Hematopoietic multipotent progenitor cell treated with erythropoietin and hydrocortisone succinate and interleukin-3 and kit ligand, for 8 days (in vitro differentiated cells): ENCODE results near the gene BEGAIN.

ENCODE experiments used
- DNase-seq: peaks from one replicate; pipeline ENCODE4 v3.0.0-alpha.2; 2015

The BEGAIN gene

GRCh38 chr14:100615736-100616695, 28.8 kb upstream of the BEGAIN start:
- no peak for DNase-seq

DNA sequence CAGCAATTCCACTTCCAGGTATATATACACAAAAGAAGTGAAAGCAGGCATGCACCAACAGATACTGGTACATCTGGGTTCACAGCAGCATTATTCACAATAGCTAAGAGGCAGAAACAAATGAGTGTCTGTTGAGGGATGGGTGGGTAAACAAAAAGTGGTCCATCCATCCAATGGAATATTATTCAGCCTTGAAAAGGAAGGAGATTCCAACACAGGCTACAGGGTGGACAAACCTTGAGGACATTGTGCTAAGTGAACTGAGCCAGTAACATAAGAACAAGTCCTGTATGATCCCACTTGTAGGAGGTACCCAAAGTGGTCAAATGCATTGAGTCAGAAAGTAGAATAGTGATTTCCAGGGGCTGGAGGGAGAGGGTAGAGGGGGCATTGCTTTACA, 27.6 kb upstream of the BEGAIN start:
- no peak for DNase-seq

DNA sequence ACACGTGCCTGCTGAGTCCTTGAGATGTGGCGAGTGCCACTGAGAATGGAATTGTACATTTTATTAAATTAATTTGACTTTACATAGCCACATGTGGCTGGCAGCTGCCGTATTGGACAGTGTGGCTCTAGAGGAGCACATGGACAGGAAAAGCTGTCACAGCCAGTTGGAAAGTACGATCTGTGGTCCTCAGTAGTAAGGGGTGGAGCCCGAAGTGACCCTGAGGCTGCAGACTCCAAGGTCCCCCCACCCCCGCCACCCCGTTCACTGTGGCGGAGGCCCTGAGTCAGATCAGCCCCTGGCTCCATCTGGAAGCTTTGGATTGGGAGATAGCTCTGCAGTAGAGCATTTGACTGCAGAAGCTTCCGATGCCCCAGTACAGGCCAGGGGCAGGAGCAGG, 25.8 kb upstream of the BEGAIN start:
- DNase-seq = no peak

DNA sequence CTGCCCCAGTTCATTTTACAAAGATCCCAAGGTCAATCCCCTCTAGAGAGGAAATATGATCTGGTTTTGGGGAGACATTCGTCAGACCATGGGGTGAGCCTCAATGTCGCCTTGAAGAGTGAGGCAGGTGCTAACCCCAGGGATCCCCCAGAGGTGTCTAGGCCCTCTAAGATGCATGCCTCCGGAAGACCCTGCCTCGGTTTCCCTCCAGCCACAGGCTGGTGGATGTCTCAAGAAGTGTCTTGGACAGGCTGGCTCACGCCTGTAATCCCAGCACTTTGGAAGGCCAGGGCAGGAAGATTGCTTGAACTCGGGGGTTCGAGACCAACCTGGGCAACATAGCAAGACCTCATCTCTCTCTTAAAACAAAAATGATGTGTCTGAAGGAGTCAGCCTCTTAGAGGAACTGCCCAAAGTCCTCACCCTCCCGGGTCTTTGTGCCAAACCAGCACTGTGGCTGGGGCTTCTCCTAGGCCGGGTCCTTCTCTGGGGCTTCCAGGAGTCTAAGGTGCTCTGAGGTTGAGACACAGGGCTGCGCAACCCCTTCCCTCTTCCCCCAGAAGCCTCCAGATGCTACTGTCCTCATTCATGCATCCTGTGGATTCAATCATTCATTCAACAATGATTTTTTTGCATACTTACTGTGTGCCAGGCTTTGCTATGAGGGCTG, 24.7 kb upstream of the BEGAIN start:
- DNase-seq = no peak

GRCh38 chr14:100610511-100611217, 23.4 kb upstream of the BEGAIN start:
- DNase-seq = no peak

DNA sequence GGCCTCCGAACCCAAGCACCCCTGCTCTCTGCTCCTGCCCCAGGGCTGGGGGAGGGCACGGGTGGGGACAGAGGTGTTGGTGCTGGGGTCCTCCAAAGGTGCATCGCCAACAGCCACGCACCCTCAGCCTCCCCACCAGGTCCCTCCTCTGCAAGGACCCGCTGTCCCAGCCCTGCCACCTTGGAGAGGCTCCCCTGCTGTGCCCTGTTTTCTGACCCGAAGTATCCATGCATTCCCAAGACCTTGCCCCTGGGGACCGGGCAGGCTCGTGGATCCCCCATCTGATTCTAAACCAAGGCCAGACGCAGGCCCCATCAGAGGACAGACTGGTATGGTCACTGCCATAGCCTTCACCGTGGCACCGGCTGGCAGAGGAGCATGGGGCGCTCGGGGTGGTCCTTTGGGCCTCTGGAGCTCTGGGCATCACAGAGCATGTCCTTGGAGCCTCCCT, 22.7 kb upstream of the BEGAIN start:
- DNase-seq = no peak

GRCh38 chr14:100609331-100609870, 22.2 kb upstream of the BEGAIN start:
- no peak for DNase-seq

- no peak for DNase-seq
Measured at GRCh38 chr14:100608586-100609330, 21.5 kb upstream of the BEGAIN start.

GRCh38 chr14:100608064-100608463, 20.8 kb upstream of the BEGAIN start:
- DNase-seq = no peak

DNA sequence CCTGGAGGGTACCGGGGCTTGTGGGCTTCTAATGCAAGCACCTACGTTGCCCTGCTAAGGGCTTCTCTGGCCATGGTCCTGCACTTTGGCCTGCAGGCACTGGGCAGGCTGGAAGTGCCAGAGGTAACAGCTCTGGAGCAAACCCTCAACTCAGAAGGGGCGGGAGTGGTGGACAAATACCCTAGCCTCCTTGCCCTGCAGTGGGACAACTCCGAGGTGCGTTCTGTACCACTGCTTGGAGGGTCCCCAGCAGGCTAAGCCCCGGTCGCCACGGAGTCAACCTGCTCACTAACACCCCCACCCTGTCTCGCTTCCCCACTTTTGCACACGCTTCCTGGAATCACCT, 20.4 kb upstream of the BEGAIN start:
- no peak for DNase-seq

- no peak for DNase-seq
Measured at GRCh38 chr14:100606687-100607610, 19.7 kb upstream of the BEGAIN start.

- DNase-seq = no peak
Measured at GRCh38 chr14:100605706-100606686, 18.8 kb upstream of the BEGAIN start.

GRCh38 chr14:100605230-100605629, 18.0 kb upstream of the BEGAIN start:
- DNase-seq = no peak

- DNase-seq = no peak
Measured at GRCh38 chr14:100604709-100605108, 17.5 kb upstream of the BEGAIN start.

GRCh38 chr14:100604121-100604501, 16.9 kb upstream of the BEGAIN start:
- DNase-seq = no peak

DNA sequence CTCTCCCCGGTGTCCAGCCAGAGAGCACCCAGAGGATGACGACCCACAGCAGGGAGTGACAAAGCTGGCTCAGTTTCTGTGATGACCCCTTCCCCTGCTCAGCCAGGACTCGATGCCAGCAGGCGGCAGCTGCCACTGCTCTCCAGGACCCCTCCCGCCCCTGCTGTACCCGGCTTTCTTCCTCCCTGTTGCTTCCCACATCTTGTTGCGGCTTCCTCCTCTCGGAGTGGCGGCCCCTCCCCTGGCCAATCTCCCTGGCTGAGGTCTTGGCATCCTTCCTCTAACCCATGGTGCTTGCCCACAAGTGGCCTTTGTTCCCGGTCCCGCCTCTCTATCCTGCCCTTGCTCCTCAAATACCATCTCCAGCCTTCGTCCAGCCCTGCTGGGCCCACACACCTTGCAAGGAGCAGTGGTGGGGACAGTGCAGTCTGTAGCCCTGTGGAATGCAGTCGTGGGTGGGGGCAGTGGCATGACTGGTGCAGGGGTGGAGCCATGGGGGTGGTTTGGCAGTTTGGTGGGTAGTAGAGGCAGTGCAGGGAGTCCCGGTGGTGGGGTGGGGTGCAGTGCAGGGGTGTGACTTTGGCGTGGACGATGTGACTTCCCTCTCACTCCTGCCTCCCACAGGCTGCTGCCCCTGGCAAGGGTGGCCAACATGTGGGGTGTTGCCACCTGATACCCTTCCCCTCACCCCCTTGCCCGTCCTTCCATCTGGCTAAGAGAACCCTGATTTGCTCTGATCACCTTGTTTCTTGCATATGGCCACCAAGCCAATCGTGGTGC, 16.3 kb upstream of the BEGAIN start:
- DNase-seq = no peak

DNA sequence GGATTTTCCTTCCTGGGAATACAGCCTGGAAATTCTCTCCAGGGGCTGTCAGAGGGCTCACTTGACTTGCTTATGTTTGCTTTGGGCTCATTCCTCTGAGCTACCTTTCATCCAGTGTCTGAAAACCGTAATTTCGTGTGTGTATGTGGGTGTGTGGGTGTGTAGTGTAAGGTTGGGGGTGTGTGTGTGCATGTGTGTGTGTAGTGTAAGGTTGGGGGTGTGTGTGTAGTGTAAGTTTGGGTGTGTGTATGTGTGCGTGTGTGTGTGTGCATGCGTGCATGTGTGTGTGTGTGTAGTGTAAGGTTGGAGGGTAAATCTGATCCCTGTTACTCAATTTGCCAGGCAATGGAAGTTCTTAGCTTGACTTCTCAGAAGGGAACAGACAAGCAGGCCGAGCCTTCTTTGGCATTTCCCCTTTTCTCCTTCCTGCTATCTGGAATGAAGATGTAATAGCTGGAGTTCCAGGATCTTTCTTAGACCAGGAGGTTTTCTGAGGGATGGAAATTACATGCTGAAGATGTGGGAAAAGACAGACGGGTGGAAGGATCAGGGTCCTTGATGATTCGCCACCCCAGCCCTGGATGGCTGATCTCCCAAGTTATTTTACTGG, 15.5 kb upstream of the BEGAIN start:
- no peak for DNase-seq

GRCh38 chr14:100601914-100602313, 14.7 kb upstream of the BEGAIN start:
- DNase-seq = no peak

GRCh38 chr14:100601064-100601463, 13.8 kb upstream of the BEGAIN start:
- no peak for DNase-seq
